Epidermal melanocyte (primary cell): ENCODE measurements around the gene GSX1.
"Not testable (repeated sequence)": the region's sequence is repeated elsewhere in the genome, so short reads cannot be mapped to it uniquely, and the experiment has no call there.

Experiments
- DNase-seq: peaks from one replicate; pipeline ENCODE4 v3.0.0; 2011; ENCODE audit warnings: low spot score; ENCODE audit not compliant: insufficient read length

The GSX1 gene

GRCh38 chr13:27792393-27793218 lies at the start of gene GSX1:
Gene GSX1, plus strand, starts transcription at chr13:27792483. Its CDS starts 208 bp downstream, at chr13:27792691.
- DNase-seq: peak; percentile 82

GRCh38 chr13:27744801-27745200 lies 47.5 kb upstream of the GSX1 start:
- DNase-seq: no peak

GRCh38 chr13:27745301-27745700 lies 47.0 kb upstream of the GSX1 start:
- no peak for DNase-seq

- not testable (repeated sequence) for DNase-seq
Measured at GRCh38 chr13:27748143-27748542, 44.1 kb upstream of the GSX1 start.

- no peak for DNase-seq
Measured at GRCh38 chr13:27751953-27752532, 40.2 kb upstream of the GSX1 start.

- no peak for DNase-seq
Measured at GRCh38 chr13:27765650-27766049, 26.6 kb upstream of the GSX1 start.

GRCh38 chr13:27770809-27771208 lies 21.5 kb upstream of the GSX1 start:
- no peak for DNase-seq

- no peak for DNase-seq
Measured at GRCh38 chr13:27772651-27773425, 19.4 kb upstream of the GSX1 start.

- DNase-seq: no peak
Measured at GRCh38 chr13:27774169-27774568, 18.1 kb upstream of the GSX1 start.

GRCh38 chr13:27774651-27775050 lies 17.6 kb upstream of the GSX1 start:
- no peak for DNase-seq

GRCh38 chr13:27775943-27776342 lies 16.3 kb upstream of the GSX1 start:
- DNase-seq: no peak

GRCh38 chr13:27782151-27782550 lies 10.1 kb upstream of the GSX1 start:
- DNase-seq: no peak

- DNase-seq: no peak
Measured at GRCh38 chr13:27783111-27783510, 9.2 kb upstream of the GSX1 start.

- no peak for DNase-seq
Measured at GRCh38 chr13:27788271-27788670, 4.0 kb upstream of the GSX1 start.

GRCh38 chr13:27789153-27789494 lies 3.2 kb upstream of the GSX1 start:
- DNase-seq: no peak

GRCh38 chr13:27789495-27790303 lies 2.6 kb upstream of the GSX1 start:
- no peak for DNase-seq

GRCh38 chr13:27790523-27790922 lies 1.8 kb upstream of the GSX1 start:
- no peak for DNase-seq

- no peak for DNase-seq
Measured at GRCh38 chr13:27791146-27791900, 960 bp upstream of the GSX1 start.

- no peak for DNase-seq
Measured at GRCh38 chr13:27791901-27792392, 336 bp upstream of the GSX1 start.

- no peak for DNase-seq
Measured at GRCh38 chr13:27793507-27794367, 1.5 kb downstream of the GSX1 start.
